SU-DHL-6 (cell line): ENCODE measurements around the gene TXNDC5.

Experiments
- CTCF ChIP-seq: fragments of 200-600 bp; sonication (generic); IDR thresholded peaks from one replicate; pipeline ENCODE4 v1.5.1; 2017; ENCODE audit warnings: antibody characterized with exemption, mild to moderate bottlenecking, low read length, moderate library complexity; ENCODE audit not compliant: insufficient read depth, poor library complexity, severe bottlenecking
- EZH2phosphoT487 ChIP-seq: fragments of 200-600 bp; sonication (generic), shearing (Covaris generic); conservative IDR thresholded peaks from 2 replicates; pipeline ENCODE4 v1.6.1; 2018; ENCODE audit warnings: mild to moderate bottlenecking, antibody characterized with exemption, low read length, moderate library complexity, mixed read lengths

GRCh38 chr6:7904654-7905319 lies 5.8 kb downstream of the TXNDC5 start:
- no peak for TF ChIP-seq CTCF
- TF ChIP-seq EZH2phosphoT487, result no peak
